Measurements from ENCODE around the gene SFXN1. TPM values are rescaled to one million over a fixed set of nuclear protein-coding genes. Genes with fewer than 3 reads are reported as not detected.
"Not testable (repeated sequence)": the region's sequence is repeated elsewhere in the genome, so short reads cannot be mapped to it uniquely, and the experiment has no call there.

The SFXN1 gene
- total RNA-seq, 1 donor from 2014 or later: 181 TPM

DNA sequence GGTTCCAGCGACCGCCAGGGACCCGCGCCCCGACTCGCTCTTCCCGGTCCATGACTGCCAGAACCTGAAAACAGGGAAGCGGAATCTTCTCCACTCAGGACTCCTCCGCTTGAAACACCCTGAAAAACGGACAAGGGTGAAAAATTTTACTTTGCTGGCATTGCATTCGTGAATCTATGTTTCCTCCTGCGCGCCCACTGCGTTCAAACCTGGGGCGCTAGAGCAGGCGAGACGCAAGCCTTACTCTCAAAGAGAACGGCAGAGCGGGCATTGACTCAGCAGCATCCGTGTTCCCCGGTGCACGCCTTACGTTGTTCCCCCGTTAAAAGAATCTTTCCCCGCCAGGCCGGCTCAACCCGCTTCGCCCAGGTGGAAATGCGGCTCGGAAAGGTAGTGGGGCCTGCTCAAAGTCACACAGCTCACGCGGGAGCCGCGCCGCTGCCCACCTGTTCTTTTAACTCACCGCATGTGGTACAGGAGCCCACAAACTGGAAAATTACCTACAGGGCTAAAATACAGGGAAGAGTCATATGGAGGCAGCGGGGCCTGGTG, 33.4 kb upstream of the SFXN1 start:
- H3K9ac ChIP-seq: no peak overlapping the region
- Mint-ChIP-seq H3K4me1 (peaks cover 22% of the 10 kb centered on the region), H3K36me3 (no peaks in the 10 kb centered on the region), H3K27ac (no peak overlapping the region), H3K9me3 (no peaks in the 10 kb centered on the region), H3K27me3 (ENCODE audit: insufficient read depth, low read depth) (peaks cover 28% of the 10 kb centered on the region), H3K4me3 (peak overlapping the region; percentile 82)
- H3K27ac ChIP-seq: no peak overlapping the region
- H3K4me3 ChIP-seq: peak overlapping the region; percentile 56
- peak overlapping the region; percentile 93 for H3K4me2 ChIP-seq
- peaks cover 27% of the 10 kb centered on the region for H3K4me1 ChIP-seq
- no peak for DNase-seq (ENCODE audit: low spot score)
- TF ChIP-seq EZH2phosphoT487 (IDR thresholded peaks at IDR 0.05) (no peak), EZH2 (IDR thresholded peaks at IDR 0.05) (no peak)
- TF ChIP-seq, protein P1, sequence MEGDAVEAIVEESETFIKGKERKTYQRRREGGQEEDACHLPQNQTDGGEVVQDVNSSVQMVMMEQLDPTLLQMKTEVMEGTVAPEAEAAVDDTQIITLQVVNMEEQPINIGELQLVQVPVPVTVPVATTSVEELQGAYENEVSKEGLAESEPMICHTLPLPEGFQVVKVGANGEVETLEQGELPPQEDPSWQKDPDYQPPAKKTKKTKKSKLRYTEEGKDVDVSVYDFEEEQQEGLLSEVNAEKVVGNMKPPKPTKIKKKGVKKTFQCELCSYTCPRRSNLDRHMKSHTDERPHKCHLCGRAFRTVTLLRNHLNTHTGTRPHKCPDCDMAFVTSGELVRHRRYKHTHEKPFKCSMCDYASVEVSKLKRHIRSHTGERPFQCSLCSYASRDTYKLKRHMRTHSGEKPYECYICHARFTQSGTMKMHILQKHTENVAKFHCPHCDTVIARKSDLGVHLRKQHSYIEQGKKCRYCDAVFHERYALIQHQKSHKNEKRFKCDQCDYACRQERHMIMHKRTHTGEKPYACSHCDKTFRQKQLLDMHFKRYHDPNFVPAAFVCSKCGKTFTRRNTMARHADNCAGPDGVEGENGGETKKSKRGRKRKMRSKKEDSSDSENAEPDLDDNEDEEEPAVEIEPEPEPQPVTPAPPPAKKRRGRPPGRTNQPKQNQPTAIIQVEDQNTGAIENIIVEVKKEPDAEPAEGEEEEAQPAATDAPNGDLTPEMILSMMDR (IDR thresholded peaks at IDR 0.05): no peak
- H3F3A ChIP-seq (ENCODE audit: low read depth): peaks cover 11% of the 10 kb centered on the region
- no peaks in the 10 kb centered on the region for H3K36me3 ChIP-seq
- H3K79me2 ChIP-seq (ENCODE audit: low read depth): no peaks in the 10 kb centered on the region
- peaks cover 73% of the 10 kb centered on the region for H3K27me3 ChIP-seq
- H4K20me1 ChIP-seq (ENCODE audit: low read depth): peaks cover 2% of the 10 kb centered on the region
- no peaks in the 10 kb centered on the region for H3K9me3 ChIP-seq (ENCODE audit: low read depth)
- peak overlapping the region; percentile 58 for H2AFZ ChIP-seq (replicated peaks)

DNA sequence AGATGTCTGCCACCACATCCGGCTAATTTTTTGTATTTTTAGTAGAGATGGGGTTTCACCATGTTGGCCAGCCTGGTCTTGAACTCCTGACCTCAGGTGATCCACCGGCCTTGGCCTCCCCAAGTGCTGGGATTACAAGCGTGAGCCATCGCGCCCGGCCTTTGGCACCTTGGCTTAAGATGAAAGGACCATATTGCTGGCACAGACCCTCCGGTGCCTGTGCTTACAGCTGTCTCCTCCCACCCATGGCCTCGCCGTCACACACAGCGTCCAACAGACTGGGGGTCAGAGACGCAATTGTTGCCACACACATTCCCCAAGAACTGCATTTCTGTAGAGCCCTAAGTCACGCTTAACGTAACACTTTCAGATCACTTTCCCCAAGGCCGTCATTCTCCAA, 32.0 kb upstream of the SFXN1 start:
- not testable (repeated sequence) for H3K36me3 ChIP-seq; H3K79me2 ChIP-seq (ENCODE audit: low read depth); H3K27ac ChIP-seq; H3K4me3 ChIP-seq; DNase-seq (ENCODE audit: low spot score); H3K9me3 ChIP-seq (ENCODE audit: low read depth); H3K9me3 Mint-ChIP-seq; H3K4me3 Mint-ChIP-seq; H2AFZ ChIP-seq (replicated peaks); H3K36me3 Mint-ChIP-seq; H3K9ac ChIP-seq; H4K20me1 ChIP-seq (ENCODE audit: low read depth); H3K27ac Mint-ChIP-seq; H3K4me2 ChIP-seq
- Histone ChIP-seq H3K4me1 (peaks cover 27% of the 10 kb centered on the region), H3F3A (ENCODE audit: low read depth) (peaks cover 11% of the 10 kb centered on the region), H3K27me3 (peaks cover 79% of the 10 kb centered on the region)
- Mint-ChIP-seq H3K4me1 (peaks cover 22% of the 10 kb centered on the region), H3K27me3 (ENCODE audit: insufficient read depth, low read depth) (peaks cover 28% of the 10 kb centered on the region)

GRCh38 chr5:175447571-175447970, 30.8 kb upstream of the SFXN1 start:
- no peaks in the 10 kb centered on the region for H3K9me3 ChIP-seq (ENCODE audit: low read depth)
- no peaks in the 10 kb centered on the region for H3K36me3 ChIP-seq
- TF ChIP-seq, protein P1 (IDR thresholded peaks at IDR 0.05): no peak
- TF ChIP-seq EZH2 (IDR thresholded peaks at IDR 0.05): no peak
- TF ChIP-seq EZH2phosphoT487 (IDR thresholded peaks at IDR 0.05): no peak
- H3K4me2 ChIP-seq: peak overlapping the region; percentile 46
- Mint-ChIP-seq H3K4me1 (peaks cover 22% of the 10 kb centered on the region), H3K36me3 (no peaks in the 10 kb centered on the region), H3K27ac (no peak overlapping the region), H3K9me3 (no peaks in the 10 kb centered on the region), H3K4me3 (no peak overlapping the region), H3K27me3 (ENCODE audit: insufficient read depth, low read depth) (peaks cover 25% of the 10 kb centered on the region)
- H2AFZ ChIP-seq (replicated peaks): no peak overlapping the region
- H3K4me3 ChIP-seq: no peak overlapping the region
- peaks cover 27% of the 10 kb centered on the region for H3K4me1 ChIP-seq
- peak; percentile 32 for DNase-seq (ENCODE audit: low spot score)
- H4K20me1 ChIP-seq (ENCODE audit: low read depth): peaks cover 2% of the 10 kb centered on the region
- H3K27ac ChIP-seq: no peak overlapping the region
- H3K79me2 ChIP-seq (ENCODE audit: low read depth): no peaks in the 10 kb centered on the region
- peaks cover 71% of the 10 kb centered on the region for H3K27me3 ChIP-seq
- peaks cover 11% of the 10 kb centered on the region for H3F3A ChIP-seq (ENCODE audit: low read depth)
- no peak overlapping the region for H3K9ac ChIP-seq

- no peak overlapping the region for H2AFZ ChIP-seq (replicated peaks)
- TF ChIP-seq EZH2phosphoT487 (IDR thresholded peaks at IDR 0.05): peak; percentile 64
- TF ChIP-seq EZH2 (IDR thresholded peaks at IDR 0.05): no peak
- TF ChIP-seq, protein P1 (IDR thresholded peaks at IDR 0.05): no peak
- peak; percentile 58 for DNase-seq (ENCODE audit: low spot score)
- H3K9me3 Mint-ChIP-seq: no peaks in the 10 kb centered on the region
- H3K36me3 Mint-ChIP-seq: no peaks in the 10 kb centered on the region
- H3K27ac Mint-ChIP-seq: no peak overlapping the region
- peaks cover 21% of the 10 kb centered on the region for H3K27me3 Mint-ChIP-seq (ENCODE audit: insufficient read depth, low read depth)
- peaks cover 22% of the 10 kb centered on the region for H3K4me1 Mint-ChIP-seq
- H3K4me3 Mint-ChIP-seq: no peak overlapping the region
- peaks cover 11% of the 10 kb centered on the region for H3F3A ChIP-seq (ENCODE audit: low read depth)
- H3K9ac ChIP-seq: no peak overlapping the region
- no peak overlapping the region for H3K27ac ChIP-seq
- no peaks in the 10 kb centered on the region for H3K79me2 ChIP-seq (ENCODE audit: low read depth)
- H3K4me1 ChIP-seq: peaks cover 27% of the 10 kb centered on the region
- H3K27me3 ChIP-seq: peaks cover 69% of the 10 kb centered on the region
- H3K4me2 ChIP-seq: peak overlapping the region; percentile 46
- no peak overlapping the region for H3K4me3 ChIP-seq
- peaks cover 2% of the 10 kb centered on the region for H4K20me1 ChIP-seq (ENCODE audit: low read depth)
- H3K9me3 ChIP-seq (ENCODE audit: low read depth): no peaks in the 10 kb centered on the region
- H3K36me3 ChIP-seq: no peaks in the 10 kb centered on the region
These were observed 30.1 kb upstream of the SFXN1 start for GRCh38 chr5:175448276-175448675.

All from neural progenitor cell (in vitro differentiated cells).